Renal cortex interstitium (tissue), 11 donors: ENCODE data around the gene LYPD8. TPM values are rescaled to one million over a fixed set of nuclear protein-coding genes. Genes with fewer than 3 reads are reported as not detected.

Source experiments
- DNase-seq, 11 donors: peaks; one replicate each; pipeline ENCODE4 v3.0.0-alpha.2; 2013; ENCODE audit warnings: low read depth in 9 of 11, low spot score in 4 of 11; ENCODE audit errors: extremely low read depth in 1 of 11
- polyA plus RNA-seq, 3 donors: library from polyadenylated mRNA; unstranded; fragments of 120-200 nt; gene quantifications; one replicate each; pipeline ENCODE4 v1.2.1, GENCODE V29; 2013; ENCODE audit not compliant: insufficient read length in 3 of 3

The LYPD8 gene
- polyA plus RNA-seq, 3 donors = 0.17 TPM; not detected in 2

DNA sequence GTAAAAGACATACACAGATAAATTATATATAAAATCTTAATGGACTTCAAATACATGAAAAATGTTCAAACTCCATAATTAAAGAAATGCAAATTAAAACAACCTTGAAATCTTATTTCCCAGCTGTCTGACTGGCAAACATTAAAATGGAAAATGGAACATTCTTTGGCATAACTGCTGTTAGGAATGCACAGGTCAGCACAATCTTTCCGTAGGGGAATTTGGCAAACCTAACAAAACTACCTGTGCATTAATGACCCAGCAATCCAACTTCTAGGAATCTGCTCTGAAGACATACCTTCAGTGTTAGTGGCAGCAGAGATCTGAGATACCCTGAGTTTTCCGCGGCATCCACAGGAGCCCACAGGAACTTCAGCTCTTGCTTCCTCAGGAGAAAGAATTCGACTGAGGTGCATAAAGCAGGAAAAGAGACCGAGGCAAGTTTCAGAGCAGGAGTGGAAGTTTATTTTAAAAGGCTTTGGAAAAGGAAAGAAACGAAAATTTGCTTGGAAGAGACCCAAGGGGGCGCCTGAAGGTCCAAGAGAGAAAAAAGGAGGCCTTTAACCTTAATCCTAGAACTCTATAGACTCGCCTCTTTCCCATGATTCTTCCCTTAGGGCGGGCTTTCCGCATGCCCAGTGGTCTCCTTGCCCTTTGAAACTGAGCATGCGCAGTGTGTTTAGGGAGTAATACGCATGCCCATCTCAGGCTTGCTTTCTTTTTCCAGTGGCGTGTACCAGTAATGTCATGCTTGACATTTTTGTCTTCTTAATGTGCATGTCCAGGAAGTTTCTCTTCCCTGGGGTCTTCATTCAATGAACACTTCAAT is 24.8 kb downstream of the LYPD8 start:
- no peak for DNase-seq

DNA sequence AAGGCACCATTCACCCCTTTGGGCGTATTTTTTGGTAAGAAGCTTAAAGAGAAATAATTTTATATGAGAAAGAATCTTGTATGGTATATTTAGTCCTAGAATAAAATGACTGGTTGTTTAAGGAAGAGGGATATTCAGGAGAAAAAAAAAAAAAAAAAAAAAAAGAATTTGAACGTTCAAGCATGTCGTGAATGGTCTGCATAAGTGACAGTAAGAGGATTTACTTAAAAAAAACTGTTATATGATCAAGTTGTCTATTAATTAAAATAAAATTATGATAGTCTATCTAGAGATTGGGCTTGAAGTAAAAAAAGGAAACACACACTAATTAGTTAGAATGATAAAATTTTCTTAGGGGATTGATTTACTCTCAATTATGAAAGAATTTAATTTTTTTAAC is 41.3 kb downstream of the LYPD8 start:
- no peak for DNase-seq

DNA sequence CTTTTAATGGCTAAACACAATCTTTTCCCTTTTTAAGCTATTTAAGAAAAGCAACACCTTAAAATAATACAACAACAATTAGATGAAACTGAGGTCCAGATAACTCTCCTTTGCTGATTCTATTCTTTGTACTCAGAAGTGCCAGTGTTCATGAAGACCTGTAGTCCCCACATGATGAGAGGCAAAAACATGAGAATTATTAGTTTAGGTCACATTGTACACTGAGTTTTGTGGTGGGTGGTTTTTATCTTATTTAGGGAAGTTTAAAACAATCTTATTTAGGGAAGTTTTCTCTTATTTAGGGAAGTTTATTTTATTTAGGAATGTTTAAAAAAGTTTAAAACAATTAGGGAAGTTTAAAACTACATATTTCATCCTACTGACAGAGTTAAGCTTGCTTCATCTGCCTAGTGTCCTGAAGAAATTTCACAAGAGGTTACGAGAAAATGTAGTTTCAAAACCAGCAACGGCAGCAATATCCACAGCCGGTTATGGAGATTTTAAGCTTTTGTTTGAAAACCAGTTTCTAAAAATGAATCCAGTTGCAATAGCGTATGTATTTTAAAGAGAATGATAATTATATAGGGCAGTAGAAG is 45.2 kb downstream of the LYPD8 start:
- no peak for DNase-seq

DNA sequence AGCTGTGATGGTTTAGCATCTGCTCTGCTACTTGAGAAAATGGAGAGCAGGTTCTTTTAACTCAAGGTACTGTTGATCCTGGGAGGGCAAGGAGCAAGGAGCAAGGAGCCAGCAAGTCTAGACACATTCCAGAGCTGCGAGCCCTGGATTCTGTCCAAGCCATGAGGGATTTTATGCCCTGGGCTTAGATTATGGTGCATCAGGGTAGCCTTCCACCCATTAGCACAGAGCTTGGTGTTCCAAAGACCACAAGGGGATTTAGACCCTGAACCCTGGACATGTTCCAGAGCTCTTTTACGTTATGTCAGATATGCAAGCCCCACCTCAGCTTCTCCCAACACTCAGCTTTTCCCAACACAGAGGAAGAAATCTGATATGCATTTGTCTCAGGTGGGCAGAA is 51.0 kb downstream of the LYPD8 start:
- no peak for DNase-seq

DNA sequence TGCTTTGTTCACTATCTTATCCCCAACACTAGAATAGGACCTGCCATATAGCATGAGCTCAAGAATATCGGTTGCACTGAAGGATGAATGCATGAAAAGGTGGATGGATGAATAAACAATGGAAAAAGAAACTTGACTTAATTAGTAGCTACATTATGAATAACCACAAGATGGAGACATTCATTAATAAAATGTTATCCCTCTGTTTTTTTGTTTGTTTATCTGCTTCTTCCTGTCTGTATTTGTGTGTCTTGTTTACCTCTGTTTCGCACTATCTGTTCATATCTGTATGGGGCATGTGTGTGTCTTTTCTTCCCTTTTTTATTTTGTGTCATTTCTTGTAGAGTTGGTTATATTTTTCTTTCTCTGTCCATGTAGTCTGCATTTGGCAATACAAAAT is 51.9 kb downstream of the LYPD8 start:
- no peak for DNase-seq

DNA sequence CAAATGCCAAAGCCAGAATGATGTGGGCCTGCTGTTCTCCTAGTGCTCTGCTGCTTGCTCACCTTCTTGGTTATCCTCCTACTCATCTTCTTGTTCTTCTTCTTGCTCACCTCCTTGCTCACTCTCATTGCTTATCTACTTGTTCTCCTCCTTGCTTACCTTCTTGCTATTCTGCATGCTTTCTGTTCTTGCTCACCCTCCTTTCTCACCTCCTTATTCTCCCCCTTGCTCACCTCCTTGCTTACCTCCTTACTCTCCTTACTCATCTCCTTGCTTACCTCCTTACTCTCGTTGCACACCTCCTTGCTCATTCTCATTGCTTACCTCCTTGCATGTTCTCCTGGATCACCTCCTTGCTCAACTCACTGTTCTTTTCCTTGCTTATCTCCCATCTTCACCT is 52.8 kb downstream of the LYPD8 start, which contains the start of gene OR14I1:
TSS of gene OR14I1 (minus strand) at position 53 of the 400 bp plus-strand sequence.
- DNase-seq = no peak

DNA sequence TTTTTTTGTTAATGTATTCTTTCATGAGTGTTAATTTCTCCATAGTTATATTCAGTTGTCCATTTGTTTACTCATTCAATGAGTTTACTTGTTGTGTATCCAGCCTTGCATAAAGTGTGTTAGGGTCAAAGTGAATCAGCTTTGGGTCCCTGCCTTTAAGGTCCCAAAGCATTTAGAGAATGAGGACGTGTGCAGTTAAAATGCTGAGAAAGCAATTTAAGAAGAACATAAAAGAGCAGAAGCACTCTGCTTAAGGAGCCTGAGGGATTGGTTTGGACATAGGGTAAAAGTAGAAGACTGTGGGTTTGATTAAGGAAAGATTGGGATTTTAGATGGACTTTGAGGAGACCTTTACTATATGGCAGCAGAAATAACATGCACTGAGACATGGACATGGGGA is 56.5 kb downstream of the LYPD8 start:
- no peak for DNase-seq

DNA sequence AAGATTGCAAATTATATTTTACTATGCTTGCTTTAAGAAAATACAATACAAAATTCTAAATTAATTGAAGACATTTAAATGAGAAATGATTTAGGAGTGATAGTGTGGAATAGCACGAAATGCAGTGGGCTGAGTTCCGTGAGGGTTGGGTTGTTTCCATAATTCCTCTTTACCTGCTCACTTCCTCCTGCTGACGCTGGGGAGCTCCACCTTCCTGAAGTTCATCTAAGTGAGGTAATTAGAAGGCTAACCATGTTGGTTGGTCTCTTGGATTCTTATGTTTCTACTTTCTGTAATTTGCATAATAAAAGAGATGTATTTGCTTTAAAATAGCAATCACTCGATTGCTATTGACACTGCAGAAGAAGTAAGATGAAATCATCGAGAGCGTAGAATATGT is 57.7 kb downstream of the LYPD8 start:
- DNase-seq = no peak

DNA sequence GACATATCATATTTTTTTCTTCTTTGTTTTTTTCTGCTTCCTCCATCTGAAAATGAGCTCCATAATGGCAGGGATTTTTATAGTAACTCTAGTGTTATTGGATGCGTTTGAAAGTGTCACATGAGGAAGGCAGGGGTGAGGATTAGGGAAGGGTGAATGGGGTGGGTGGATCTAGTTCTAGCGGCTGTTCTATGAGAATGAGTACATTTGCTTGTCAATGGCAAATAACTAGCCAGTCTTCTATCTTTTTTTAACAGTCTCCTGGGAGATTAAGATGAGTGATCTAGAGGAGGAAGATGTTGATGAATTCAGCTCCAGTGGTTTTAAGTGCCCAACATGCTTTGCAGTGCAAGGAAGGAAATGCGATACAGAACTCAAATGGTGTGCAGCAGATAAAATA is 58.8 kb downstream of the LYPD8 start:
- no peak for DNase-seq

DNA sequence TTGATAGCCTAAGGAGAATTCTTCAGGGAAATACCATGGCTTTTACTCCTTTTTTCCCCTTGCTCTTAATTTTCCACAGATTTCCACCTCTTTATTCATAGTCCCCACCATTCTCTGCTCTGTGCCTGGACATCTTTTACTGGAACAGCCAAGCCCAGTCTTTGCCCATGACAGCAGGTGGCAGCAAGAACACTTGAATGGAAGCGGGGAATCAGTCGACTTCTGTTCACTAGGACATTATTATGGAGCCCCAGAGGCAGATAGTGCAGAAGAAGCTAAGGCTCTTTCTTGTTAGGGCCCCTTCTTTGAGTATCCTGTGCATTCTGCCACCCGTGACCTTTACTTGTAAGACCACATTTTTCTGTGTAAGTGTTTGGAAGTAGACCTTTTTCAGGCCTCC is 59.3 kb downstream of the LYPD8 start:
- DNase-seq = no peak

DNA sequence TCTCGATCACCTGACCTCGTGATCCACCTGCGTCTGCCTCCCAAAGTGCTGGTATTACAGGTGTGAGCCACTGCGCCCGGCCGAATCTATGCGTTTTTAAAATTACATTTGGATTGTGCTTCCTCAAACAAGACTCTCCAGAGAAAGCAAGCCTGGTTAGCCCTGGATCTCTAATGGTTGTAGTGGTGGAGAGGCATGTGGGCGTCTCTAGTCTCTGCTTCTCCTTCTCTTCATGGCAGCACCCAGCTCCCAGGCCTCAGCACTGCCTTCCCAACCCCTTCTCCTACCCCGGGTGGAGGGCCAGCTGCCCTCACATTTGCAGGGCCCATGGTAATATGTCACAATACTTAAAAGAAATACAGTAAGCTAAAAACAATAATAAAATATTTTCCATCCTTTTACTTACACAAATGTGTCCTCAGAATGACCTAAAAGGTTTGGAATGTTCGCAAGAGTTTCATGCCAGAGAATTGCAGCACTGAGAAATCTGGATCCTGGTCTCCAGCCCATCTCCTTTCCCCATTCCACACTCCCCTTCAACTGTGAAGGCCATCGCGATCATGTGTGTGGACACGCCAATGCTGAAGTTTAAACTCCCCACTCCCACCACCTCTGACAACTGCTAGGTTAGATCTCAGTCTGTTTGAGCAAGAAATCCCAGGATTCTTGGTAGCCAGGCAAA is 60.0 kb downstream of the LYPD8 start:
- DNase-seq = no peak

DNA sequence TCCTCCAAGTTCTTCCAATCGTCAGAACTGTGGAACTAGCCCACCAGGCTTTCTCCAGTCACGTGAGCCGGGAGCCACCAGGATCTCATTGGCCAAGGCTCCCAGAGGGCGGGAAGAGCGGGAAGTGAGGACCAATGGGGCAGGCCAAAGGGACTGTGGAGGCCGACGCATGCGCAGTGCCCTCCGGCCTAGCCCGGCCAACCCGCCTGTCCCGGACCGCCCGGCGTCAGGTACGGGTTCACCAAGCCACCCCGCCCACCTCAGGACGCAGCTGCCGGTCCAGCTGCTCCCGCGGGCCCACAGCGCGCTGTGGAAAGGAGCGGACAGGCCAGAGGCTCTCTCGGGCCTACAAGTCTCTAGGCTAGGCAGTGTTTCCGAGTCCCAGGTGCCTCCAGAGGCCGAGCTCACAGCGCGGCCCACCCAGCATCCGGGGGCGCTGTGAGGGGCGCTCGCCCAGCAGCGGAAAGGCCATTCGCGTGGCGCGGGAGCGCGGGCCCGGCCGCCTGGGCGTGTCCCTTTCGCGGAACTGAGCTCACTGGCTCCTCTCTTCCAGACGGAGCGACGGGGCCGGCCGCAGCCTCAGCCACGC is 63.9 kb downstream of the LYPD8 start:
- DNase-seq = no peak

Other genes with a start within 250 kb of the LYPD8 start
- under 1 TPM in 1 of 3 donors, not detected in 2; 0.11 TPM for gene OR2G6, start 247.7 kb downstream of the LYPD8 start, polyA plus RNA-seq
- gene OR2T29, start 193.0 kb downstream of the LYPD8 start, polyA plus RNA-seq = not detected
- not detected for gene OR2T34, start 181.0 kb downstream of the LYPD8 start, polyA plus RNA-seq
- under 1 TPM in 1 of 3 donors, not detected in 2; 0.33 TPM for gene OR2T10, start 158.1 kb downstream of the LYPD8 start, polyA plus RNA-seq
- not detected for gene OR2T11, start 120.7 kb downstream of the LYPD8 start, polyA plus RNA-seq
- gene OR2T35, start 110.5 kb downstream of the LYPD8 start, polyA plus RNA-seq = not detected
- not detected for gene OR2T27, start 100.2 kb downstream of the LYPD8 start, polyA plus RNA-seq
- not detected for gene OR14I1, start 53.0 kb downstream of the LYPD8 start, polyA plus RNA-seq
- 10 to 100 TPM; 23.6 to 31.4 (median 30.0) TPM for gene SH3BP5L, start 70.2 kb upstream of the LYPD8 start, polyA plus RNA-seq
- gene ZNF672, start 82.5 kb upstream of the LYPD8 start, polyA plus RNA-seq = 10 to 100 TPM; 18.6 to 25.6 (median 24.0) TPM
- gene ZNF692, start 103.3 kb upstream of the LYPD8 start, polyA plus RNA-seq = 10 to 100 TPM; 43.2 to 61.9 (median 47.0) TPM
- gene PGBD2, start 150.5 kb upstream of the LYPD8 start, polyA plus RNA-seq = 10 to 100 TPM; 11.8 to 12.3 (median 12.2) TPM